ENCODE data around the gene USO1.

GRCh38 chr4:75841641-75842520, 117.5 kb downstream of the USO1 start:
- no peak for TF ChIP-seq SRSF9 (IDR thresholded peaks at IDR 0.05; ENCODE audit: borderline replicate concordance, insufficient read depth, low read depth, low read length, poor library complexity, severe bottlenecking)
- no peak for TF ChIP-seq ZSCAN9 (CRISPR knock-in tag; IDR thresholded peaks at IDR 0.05; ENCODE audit: borderline replicate concordance)
- TF ChIP-seq JUND (CRISPR knock-in tag; IDR thresholded peaks at IDR 0.05) = no peak
- TF ChIP-seq U2AF1 (optimal IDR thresholded peaks at IDR 0.05; ENCODE audit: low read depth, low read length) = no peak
- TF ChIP-seq E2F5 (CRISPR knock-in tag; conservative IDR thresholded peaks at IDR 0.05) = no peak
- TF ChIP-seq EZH2 (conservative IDR thresholded peaks at IDR 0.05; ENCODE audit: low read depth, low read length) = no peak
- no peak for TF ChIP-seq MXI1 (IDR thresholded peaks at IDR 0.05; ENCODE audit: borderline replicate concordance, low read depth, low read length)
- no peak for TF ChIP-seq ZNF20 (CRISPR knock-in tag; IDR thresholded peaks at IDR 0.05)
- no peak for TF ChIP-seq YEATS2 (CRISPR knock-in tag; IDR thresholded peaks at IDR 0.05; ENCODE audit: borderline replicate concordance)
- TF ChIP-seq NBN (conservative IDR thresholded peaks at IDR 0.05) = no peak
- no peak for TF ChIP-seq MYC (CRISPR knock-in tag; IDR thresholded peaks at IDR 0.05; ENCODE audit: borderline replicate concordance)
- no peak for TF ChIP-seq ARNT (IDR thresholded peaks at IDR 0.05)
